GM06990 (cell line): ENCODE measurements around the gene ABCA9.

Source experiments
- DNase-seq: peaks from one replicate; pipeline ENCODE4 v3.0.0-alpha.2; 2011; ENCODE audit not compliant: insufficient read length; ENCODE audit errors: extremely low read depth
- H3K27me3 ChIP-seq: replicated peaks from 2 replicates; pipeline ENCODE4 v1.6.0; 2011; ENCODE audit warnings: low read length; ENCODE audit not compliant: control insufficient read depth, insufficient read depth
- H3K36me3 ChIP-seq: 2 replicates; pipeline ENCODE4 v1.5.1; 2011; ENCODE audit warnings: low read length; ENCODE audit not compliant: control insufficient read depth, insufficient read depth
- H3K4me3 ChIP-seq: replicated peaks from 2 replicates; pipeline ENCODE4 v1.5.1; 2011; ENCODE audit warnings: low read depth, mild to moderate bottlenecking, control low read depth, low read length
- CTCF ChIP-seq: IDR thresholded peaks from 2 replicates; pipeline ENCODE4 v1.5.1; 2011; ENCODE audit warnings: low read length, control low read depth, mild to moderate bottlenecking, inconsistent platforms; ENCODE audit not compliant: insufficient read depth, poor library complexity, severe bottlenecking

The ABCA9 gene

DNA sequence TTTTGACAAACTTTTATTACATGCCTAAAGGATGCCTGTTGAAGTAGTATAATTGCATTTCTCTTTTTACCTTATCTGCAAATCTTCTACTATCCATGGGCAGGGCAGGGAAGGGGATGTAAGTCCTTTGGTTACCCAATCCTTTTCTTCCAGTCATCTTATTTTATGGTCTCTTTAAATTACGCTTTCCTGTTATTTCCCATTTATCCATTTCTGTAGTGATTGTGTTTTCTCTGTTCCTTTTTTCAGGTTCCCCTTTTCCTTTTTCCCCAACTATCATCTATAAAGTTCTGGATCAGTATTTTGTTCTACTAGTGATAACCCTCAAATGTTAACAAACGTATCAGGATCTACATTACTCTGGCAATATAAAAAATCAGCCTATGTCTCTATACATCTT is 3.3 kb upstream of the ABCA9 start:
- TF ChIP-seq CTCF, result no peak
- no peaks in the 10 kb centered on the region for H3K36me3 ChIP-seq

GRCh38 chr17:69062860-69063581 is 2.3 kb upstream of the ABCA9 start:
- H3K36me3 ChIP-seq, result no peaks in the 10 kb centered on the region
- no peak for DNase-seq
- no peak for TF ChIP-seq CTCF
- no peak overlapping the region for H3K4me3 ChIP-seq
- H3K27me3 ChIP-seq, result no peaks in the 10 kb centered on the region

More for the DNA sequence above, 3.3 kb upstream of the ABCA9 start:
- Histone ChIP-seq H3K4me3 (no peak overlapping the region), H3K27me3 (no peaks in the 10 kb centered on the region)
- no peak for DNase-seq

- DNase-seq, result no peak
- Histone ChIP-seq H3K27me3 (no peaks in the 10 kb centered on the region), H3K36me3 (no peaks in the 10 kb centered on the region), H3K4me3 (no peak overlapping the region)
- TF ChIP-seq CTCF, result no peak
Measured at GRCh38 chr17:69061721-69062556, 1.2 kb upstream of the ABCA9 start.

DNA sequence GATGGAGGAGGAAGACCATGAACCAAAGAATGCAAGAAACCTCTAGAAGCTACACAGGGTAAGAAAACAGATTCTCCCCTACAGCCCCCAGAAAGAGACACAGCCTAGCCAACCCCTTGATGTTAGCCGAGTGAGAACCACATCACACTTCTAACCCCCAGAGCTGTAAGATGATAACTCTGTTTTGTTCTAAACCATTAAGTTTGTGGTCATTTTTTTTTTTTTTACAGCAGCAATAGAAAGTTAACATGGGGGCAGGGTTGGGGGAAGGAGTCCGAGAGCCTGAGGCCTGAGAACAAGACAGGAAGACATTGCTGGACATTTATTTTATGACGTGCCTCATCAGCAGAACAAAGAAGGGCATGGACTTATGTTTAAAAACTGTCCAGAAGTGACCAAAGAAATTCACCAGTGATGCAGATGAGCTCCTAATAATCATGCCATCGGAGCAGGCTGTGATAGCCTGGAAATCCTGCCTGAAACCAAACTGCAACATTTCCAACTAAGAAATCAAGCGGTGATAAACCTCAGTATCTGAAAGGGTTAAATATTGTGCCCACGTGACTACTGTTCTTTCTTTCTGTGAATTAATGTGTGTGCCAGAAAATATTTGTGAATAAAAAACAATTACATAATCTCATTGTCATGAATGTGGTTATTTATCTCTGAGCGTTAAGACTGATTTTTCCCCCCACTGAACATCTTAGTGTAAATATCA is 1.1 kb downstream of the ABCA9 start:
- TF ChIP-seq CTCF, result no peak
- H3K27me3 ChIP-seq, result no peaks in the 10 kb centered on the region
- no peak for DNase-seq
- H3K36me3 ChIP-seq, result no peaks in the 10 kb centered on the region
- H3K4me3 ChIP-seq, result no peak overlapping the region

DNA sequence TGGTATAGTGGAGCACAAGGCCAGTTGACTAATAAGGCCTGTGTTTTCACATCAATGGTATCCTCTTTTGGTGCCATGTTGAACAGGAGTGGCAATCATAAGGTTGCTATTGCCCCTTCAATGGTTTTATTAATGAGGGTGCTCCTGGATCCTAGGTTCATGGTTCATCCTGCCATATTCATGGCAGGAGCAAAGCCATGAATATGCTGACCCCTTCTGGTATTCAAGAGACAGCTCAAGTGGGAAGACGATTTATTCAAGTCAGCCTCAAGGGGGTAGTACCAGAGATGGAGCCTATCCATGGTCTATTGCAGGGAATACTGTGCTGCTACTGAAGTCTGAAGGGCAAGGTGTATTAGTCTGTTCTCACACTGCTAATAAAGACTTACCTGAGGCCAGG is 2.6 kb downstream of the ABCA9 start:
- DNase-seq, result no peak
- TF ChIP-seq CTCF, result no peak
- Histone ChIP-seq H3K36me3 (no peaks in the 10 kb centered on the region), H3K4me3 (no peak overlapping the region), H3K27me3 (no peaks in the 10 kb centered on the region)
